ENCODE data around the gene RUFY4.

GRCh38 chr2:218020966-218021535, 48.0 kb upstream of the RUFY4 start:
- TF ChIP-seq CTCF (IDR thresholded peaks at IDR 0.05 in 4 of 5, conservative IDR thresholded peaks at IDR 0.05 in 1 of 5), result no peak
- TF ChIP-seq POLR2A (IDR thresholded peaks at IDR 0.05), result no peak
